ENCODE results near the gene DTX1. TPM values are rescaled to one million over a fixed set of nuclear protein-coding genes. Genes with fewer than 3 reads are reported as not detected.
"Not testable (repeated sequence)": the region's sequence is repeated elsewhere in the genome, so short reads cannot be mapped to it uniquely, and the experiment has no call there.

DTX1 gene
- total RNA-seq, 4 donors from 2014 or later: 1.1 to 3.4 (median 1.7) TPM

GRCh38 chr12:113137861-113138783, 81.6 kb downstream of the DTX1 start:
- TF ChIP-seq POLR2AphosphoS5 (IDR thresholded peaks at IDR 0.05) (no peak), EP300 (IDR thresholded peaks at IDR 0.05) (no peak), POLR2A (IDR thresholded peaks at IDR 0.05) (no peak), CTCF (IDR thresholded peaks at IDR 0.05) (no peak)
- no peak for DNase-seq (ENCODE audit: low spot score in 2 of 2)
- Histone ChIP-seq H3K27ac (no peak overlapping the region), H3K27me3 (peaks cover 32% of the 10 kb centered on the region), H3K4me1 (peaks cover 28% of the 10 kb centered on the region), H3K9me3 (no peaks in the 10 kb centered on the region), H3K4me3 (no peak overlapping the region), H3K36me3 (no peaks in the 10 kb centered on the region)
- WGBS: 82% methylated on average over 11 of the region's 12 CpGs

GRCh38 chr12:113138826-113139225, 82.3 kb downstream of the DTX1 start:
- H3K36me3 ChIP-seq: no peaks in the 10 kb centered on the region
- H3K27ac ChIP-seq: no peak overlapping the region
- 87% methylated on average over 3 of the region's 3 CpGs for WGBS
- peaks cover 29% of the 10 kb centered on the region for H3K27me3 ChIP-seq
- DNase-seq (ENCODE audit: low spot score in 2 of 2): no peak
- no peak for TF ChIP-seq POLR2AphosphoS5 (IDR thresholded peaks at IDR 0.05)
- TF ChIP-seq CTCF (IDR thresholded peaks at IDR 0.05): no peak
- no peak for TF ChIP-seq EP300 (IDR thresholded peaks at IDR 0.05)
- no peak for TF ChIP-seq POLR2A (IDR thresholded peaks at IDR 0.05)
- peaks cover 30% of the 10 kb centered on the region for H3K4me1 ChIP-seq
- H3K4me3 ChIP-seq: no peak overlapping the region
- H3K9me3 ChIP-seq: no peaks in the 10 kb centered on the region

GRCh38 chr12:113140706-113141105, 84.2 kb downstream of the DTX1 start:
- 59% methylated on average over 7 of the region's 7 CpGs for WGBS
- H3K27me3 ChIP-seq: peaks cover 10% of the 10 kb centered on the region
- no peaks in the 10 kb centered on the region for H3K9me3 ChIP-seq
- no peaks in the 10 kb centered on the region for H3K36me3 ChIP-seq
- H3K4me1 ChIP-seq: peaks cover 21% of the 10 kb centered on the region
- TF ChIP-seq EP300 (IDR thresholded peaks at IDR 0.05) (no peak), POLR2AphosphoS5 (IDR thresholded peaks at IDR 0.05) (no peak), CTCF (IDR thresholded peaks at IDR 0.05) (no peak), POLR2A (IDR thresholded peaks at IDR 0.05) (no peak)
- no peak overlapping the region for H3K4me3 ChIP-seq
- DNase-seq (ENCODE audit: low spot score in 2 of 2): no peak
- peak overlapping the region; percentile 75 for H3K27ac ChIP-seq

- Histone ChIP-seq H3K27ac (peak overlapping the region; percentile 75), H3K4me1 (peaks cover 17% of the 10 kb centered on the region)
- not testable (repeated sequence) for H3K36me3 ChIP-seq; H3K27me3 ChIP-seq; H3K4me3 ChIP-seq; DNase-seq (ENCODE audit: low spot score in 2 of 2); H3K9me3 ChIP-seq
- WGBS: 76% methylated on average over 3 of the region's 3 CpGs
Observed at GRCh38 chr12:113141716-113142115, 85.2 kb downstream of the DTX1 start.

- peaks cover 17% of the 10 kb centered on the region for H3K4me1 ChIP-seq
- DNase-seq (ENCODE audit: low spot score in 2 of 2): peak in 1 of 2 donors; percentile 74
- 64% methylated on average over 17 of the region's 17 CpGs for WGBS
- peaks cover 6% of the 10 kb centered on the region for H3K27me3 ChIP-seq
- no peaks in the 10 kb centered on the region for H3K36me3 ChIP-seq
- no peak for TF ChIP-seq POLR2AphosphoS5 (IDR thresholded peaks at IDR 0.05)
- TF ChIP-seq POLR2A (IDR thresholded peaks at IDR 0.05): no peak
- TF ChIP-seq CTCF (IDR thresholded peaks at IDR 0.05): no peak
- TF ChIP-seq EP300 (IDR thresholded peaks at IDR 0.05): no peak
- peak overlapping the region; percentile 75 for H3K27ac ChIP-seq
- no peak overlapping the region for H3K4me3 ChIP-seq
- no peaks in the 10 kb centered on the region for H3K9me3 ChIP-seq
Observed at GRCh38 chr12:113142173-113142885, 85.8 kb downstream of the DTX1 start.

Data from suprapubic skin (tissue), 4 donors.